Esophagus (tissue), 2 donors: ENCODE results near the gene TMEM178B. TPM values are rescaled to one million over a fixed set of nuclear protein-coding genes. Genes with fewer than 3 reads are reported as not detected.
"Not testable (repeated sequence)": the region's sequence is repeated elsewhere in the genome, so short reads cannot be mapped to it uniquely, and the experiment has no call there.

Source experiments
- H3K27ac ChIP-seq, 2 donors: one replicate each; pipeline ENCODE4 v1.5.1; 2013; ENCODE audit warnings: low read depth in 2 of 2, mild to moderate bottlenecking in 2 of 2, inconsistent platforms in 1 of 2, low read length in 1 of 2, moderate library complexity in 1 of 2
- H3K27me3 ChIP-seq, 2 donors: one replicate each; pipeline ENCODE4 v1.6.1; 2013; ENCODE audit warnings: low read length in 2 of 2, control low read depth in 1 of 2, mild to moderate bottlenecking in 1 of 2; ENCODE audit not compliant: insufficient read depth in 2 of 2, control insufficient read depth in 1 of 2
- H3K36me3 ChIP-seq, 2 donors: one replicate each; pipeline ENCODE4 v1.6.1; 2013; ENCODE audit warnings: low read length in 1 of 2; ENCODE audit not compliant: control insufficient read depth in 2 of 2, insufficient read depth in 2 of 2
- H3K4me1 ChIP-seq, 2 donors: one replicate each; pipeline ENCODE4 v1.6.1; 2013; ENCODE audit warnings: low read length in 1 of 2; ENCODE audit not compliant: control insufficient read depth in 2 of 2, insufficient read depth in 2 of 2
- H3K4me3 ChIP-seq, 2 donors: one replicate each; pipeline ENCODE4 v1.5.1; 2013; ENCODE audit warnings: low read length in 2 of 2, mild to moderate bottlenecking in 2 of 2, low read depth in 1 of 2, moderate library complexity in 1 of 2
- H3K9me3 ChIP-seq, 2 donors: one replicate each; pipeline ENCODE4 v1.6.1; 2013; ENCODE audit warnings: mild to moderate bottlenecking in 2 of 2, low read depth in 1 of 2, low read length in 1 of 2, moderate library complexity in 1 of 2; ENCODE audit not compliant: control insufficient read depth in 2 of 2, insufficient read depth in 1 of 2
- WGBS, 2 donors: extraction: QIAGEN DNeasy Blood & Tissue Kit; methylation state at CpG; one replicate each; pipeline ENCODE4 v1.1.7; 2013; 5-methylcytosine and 5-hydroxymethylcytosine counted together
- polyA plus RNA-seq, 2 donors: library from polyadenylated mRNA; stranded (reverse); fragments of 200-250 nt; gene quantifications; one replicate each; pipeline ENCODE4 v1.2.3, GENCODE V29; 2013
- donor health status: healthy with polysubstance abuse.
- donor health status: Bipolar disorder and iron deficiency.

The TMEM178B gene
- polyA plus RNA-seq, 2 donors, result 0.21 to 0.26 TPM

- 1% methylated on average over 42 to 60 of the region's 60 CpGs for whole genome bisulfite sequencing, 2 donors
- no peaks in the 10 kb centered on the region for H3K27me3 ChIP-seq
- H3K27ac ChIP-seq, result no peak overlapping the region
- no peaks in the 10 kb centered on the region for H3K36me3 ChIP-seq
- peak overlapping the region; percentile 47 to 52 for H3K4me3 ChIP-seq
- no peaks in the 10 kb centered on the region for H3K9me3 ChIP-seq
- H3K4me1 ChIP-seq, result peaks cover 11 to 13% of the 10 kb centered on the region in 2 donors
Observed at GRCh38 chr7:141073173-141073640, 657 bp upstream of the TMEM178B start.

GRCh38 chr7:141074162-141074991, 513 bp downstream of the TMEM178B start:
- H3K9me3 ChIP-seq, result no peaks in the 10 kb centered on the region
- 2 to 3% methylated on average over 64 to 75 of the region's 75 CpGs for WGBS, 2 donors
- H3K27me3 ChIP-seq, result no peaks in the 10 kb centered on the region
- H3K4me3 ChIP-seq, result peak overlapping the region; percentile 47 to 52
- no peaks in the 10 kb centered on the region for H3K36me3 ChIP-seq
- H3K4me1 ChIP-seq, result peaks cover 11 to 13% of the 10 kb centered on the region in 2 donors
- no peak overlapping the region for H3K27ac ChIP-seq

- peak overlapping the region in 1 of 2 donors; percentile 47 for H3K4me3 ChIP-seq
- 35 to 40% methylated on average over 4 of the region's 4 CpGs for WGBS, 2 donors
Observed at GRCh38 chr7:141074997-141075396, 1.1 kb downstream of the TMEM178B start.

GRCh38 chr7:141076377-141076776, 2.5 kb downstream of the TMEM178B start:
- 40 to 51% methylated on average over 3 of the region's 3 CpGs for WGBS, 2 donors
- H3K4me1 ChIP-seq, result peaks cover 11 to 13% of the 10 kb centered on the region in 2 donors
- H3K9me3 ChIP-seq, result no peaks in the 10 kb centered on the region
- no peaks in the 10 kb centered on the region for H3K36me3 ChIP-seq
- H3K4me3 ChIP-seq, result no peak overlapping the region
- H3K27ac ChIP-seq, result no peak overlapping the region
- H3K27me3 ChIP-seq, result no peaks in the 10 kb centered on the region

More at GRCh38 chr7:141074997-141075396, 1.1 kb downstream of the TMEM178B start:
- Histone ChIP-seq H3K4me1 (peaks cover 11 to 13% of the 10 kb centered on the region in 2 donors), H3K9me3 (no peaks in the 10 kb centered on the region), H3K27me3 (no peaks in the 10 kb centered on the region), H3K36me3 (no peaks in the 10 kb centered on the region), H3K27ac (no peak overlapping the region)

- Histone ChIP-seq H3K36me3 (no peaks in the 10 kb centered on the region), H3K27ac (no peak overlapping the region), H3K27me3 (no peaks in the 10 kb centered on the region), H3K9me3 (no peaks in the 10 kb centered on the region), H3K4me3 (no peak overlapping the region), H3K4me1 (peaks cover 0 to 2% of the 10 kb centered on the region in 2 donors)
- WGBS, 2 donors, result 81 to 87% methylated on average over 8 of the region's 8 CpGs
Observed at GRCh38 chr7:141079219-141079618, 5.4 kb downstream of the TMEM178B start.

GRCh38 chr7:141089490-141089889, 15.6 kb downstream of the TMEM178B start:
- not testable (repeated sequence) for H3K36me3 ChIP-seq, H3K27ac ChIP-seq, H3K9me3 ChIP-seq, H3K4me1 ChIP-seq, H3K4me3 ChIP-seq, H3K27me3 ChIP-seq
- 100% methylated on average over 1 of the region's 2 CpGs for WGBS, 2 donors

- 45 to 60% methylated on average over 3 of the region's 3 CpGs for WGBS, 2 donors
Observed at GRCh38 chr7:141094336-141095070, 20.6 kb downstream of the TMEM178B start.

DNA sequence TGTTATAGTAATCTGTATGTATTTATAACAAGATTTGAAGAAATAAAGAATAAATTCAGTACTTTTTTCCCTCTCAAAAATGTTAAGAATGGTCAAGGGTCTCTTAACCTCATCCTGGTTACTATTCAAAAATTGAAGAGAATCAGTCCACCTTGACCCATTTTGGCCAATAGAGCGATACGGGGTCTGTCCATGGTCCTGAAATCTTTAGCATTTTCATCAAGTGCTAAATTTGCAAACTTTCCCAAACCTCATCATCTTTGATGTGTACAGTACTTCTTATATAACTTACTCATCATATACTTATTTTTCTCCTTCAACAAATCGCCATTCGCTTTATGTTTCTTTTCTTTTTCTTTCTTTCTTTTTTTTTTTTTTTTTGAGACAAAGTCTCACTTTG, 23.6 kb downstream of the TMEM178B start:
- H3K27me3 ChIP-seq, result no peaks in the 10 kb centered on the region
- no peaks in the 10 kb centered on the region for H3K36me3 ChIP-seq
- H3K27ac ChIP-seq, result no peak overlapping the region
- H3K4me1 ChIP-seq, result no peaks in the 10 kb centered on the region
- WGBS, 2 donors, result 66 to 70% methylated on average over 4 of the region's 4 CpGs
- H3K9me3 ChIP-seq, result no peaks in the 10 kb centered on the region
- no peak overlapping the region for H3K4me3 ChIP-seq

More at GRCh38 chr7:141094336-141095070, 20.6 kb downstream of the TMEM178B start:
- no peaks in the 10 kb centered on the region for H3K36me3 ChIP-seq
- no peaks in the 10 kb centered on the region for H3K9me3 ChIP-seq
- H3K4me3 ChIP-seq, result no peak overlapping the region
- no peaks in the 10 kb centered on the region for H3K27me3 ChIP-seq
- H3K27ac ChIP-seq, result no peak overlapping the region
- H3K4me1 ChIP-seq, result no peaks in the 10 kb centered on the region

DNA sequence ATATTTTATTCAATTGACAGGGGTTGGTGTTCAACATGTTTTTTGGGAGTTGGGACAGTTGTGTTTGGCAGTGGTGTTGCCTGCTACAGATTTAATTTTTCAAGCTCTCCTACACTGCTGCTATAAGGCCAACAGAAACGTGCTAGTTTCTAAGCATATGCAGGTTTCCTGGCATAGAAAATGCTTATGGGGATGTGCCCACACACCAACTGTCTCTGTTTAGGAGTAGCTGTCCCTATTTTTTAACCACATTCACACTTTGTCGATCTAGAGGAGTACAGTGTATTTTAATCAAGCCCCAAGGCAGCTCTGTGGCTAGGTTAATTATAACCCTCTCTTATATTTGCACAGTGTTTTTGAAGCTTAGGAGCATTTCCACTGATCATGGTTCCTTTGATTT, 28.6 kb downstream of the TMEM178B start:
- no peaks in the 10 kb centered on the region for H3K4me1 ChIP-seq
- WGBS, 2 donors, result 60 to 70% methylated on average over 2 of the region's 2 CpGs
- no peak overlapping the region for H3K4me3 ChIP-seq
- H3K27me3 ChIP-seq, result no peaks in the 10 kb centered on the region
- H3K9me3 ChIP-seq, result no peaks in the 10 kb centered on the region
- H3K36me3 ChIP-seq, result no peaks in the 10 kb centered on the region
- no peak overlapping the region for H3K27ac ChIP-seq
